Gastrocnemius medialis (tissue), 4 donors: ENCODE data around the gene CHRM5. TPM values are rescaled to one million over a fixed set of nuclear protein-coding genes. Genes with fewer than 3 reads are reported as not detected.
A peak's percentile ranks its signal among the peaks of the same experiment; 100 is the strongest.

Source experiments
- ATAC-seq, 2 donors: fragments of 150-250 bp; one replicate each; pipeline ENCODE4 v1.9.1; 2016
- DNase-seq, 2 donors: peaks; one replicate each; pipeline ENCODE4 v3.0.0-alpha.2; 2019
- H3K27ac ChIP-seq, 4 donors: fragments of 200-600 bp; sonication (generic); 1 replicate in 1 of 4; 2 replicates in 3 of 4; pipeline ENCODE4 v1.5.1; 2016 to 2018; ENCODE audit warnings: mild to moderate bottlenecking in 2 of 4, moderate library complexity in 1 of 4
- H3K27me3 ChIP-seq, 3 donors: fragments of 200-600 bp; sonication (generic) in 2 of 3; 1 replicate in 1 of 3; 2 replicates in 2 of 3; pipeline versions ENCODE4 v1.5.1 to v1.6.0; 2016 to 2019; ENCODE audit warnings: mild to moderate bottlenecking in 1 of 3, moderate library complexity in 1 of 3
- H3K36me3 ChIP-seq, 2 donors: fragments of 200-600 bp; sonication (generic) in 1 of 2; one replicate each; pipeline ENCODE4 v1.5.1; 2017 to 2018
- H3K4me1 ChIP-seq, 2 donors: fragments of 200-600 bp; sonication (generic) in 1 of 2; one replicate each; pipeline ENCODE4 v1.5.1; 2016 to 2017; ENCODE audit warnings: mild to moderate bottlenecking in 2 of 2
- H3K4me3 ChIP-seq, 4 donors: fragments of 200-600 bp; sonication (generic) in 3 of 4; 1 replicate in 1 of 4; 2 replicates in 3 of 4; pipeline ENCODE4 v1.5.1; 2016 to 2019; ENCODE audit warnings: mild to moderate bottlenecking in 2 of 4
- H3K9me3 ChIP-seq, 3 donors: fragments of 200-600 bp; sonication (generic) in 2 of 3; 1 replicate in 1 of 3; 2 replicates in 2 of 3; pipeline ENCODE4 v1.5.1; 2016 to 2019
- POLR2A ChIP-seq, 2 donors: fragments of 450-650 bp; IDR thresholded peaks; one replicate each; pipeline ENCODE4 v1.6.1; 2017; ENCODE audit warnings: antibody characterized with exemption in 2 of 2, mild to moderate bottlenecking in 2 of 2, moderate library complexity in 2 of 2
- in situ Hi-C, 4 donors: fragments of 200-750 bp; cut with MboI; loops; one replicate each; pipeline versions ENCODE4 v1.15.0 to v1.8.0; 2017; ENCODE audit warnings: low sequenced_read_pairs in 4 of 4
- intact Hi-C: fragments of 100-400 bp; cut with DNase I; formaldehyde crosslinking; loops from one replicate; pipeline ENCODE4 v1.15.1; 2023; ENCODE audit warnings: low total_unique reads
- total RNA-seq, 4 donors: library from RNA; depleted of rRNA; stranded (reverse); fragments of >200 nt; gene quantifications; one replicate each; pipeline versions ENCODE4 v1.1.0 to v1.2.3, GENCODE V29; 2016
- TF ChIP-seq, protein P1 (sequence below), 5 experiments: fragments of 450-650 bp in 3 of 5; fragments of 200-600 bp in 2 of 5; sonication (generic) in 2 of 5; IDR thresholded peaks in 4 of 5; conservative IDR thresholded peaks in 1 of 5; 1 replicate in 4 of 5; 2 replicates in 1 of 5; pipeline ENCODE4 v1.5.1; 2016 to 2019; ENCODE audit warnings: antibody characterized with exemption in 5 of 5, mild to moderate bottlenecking in 3 of 5, moderate library complexity in 3 of 5

The CHRM5 gene
- total RNA-seq, 4 donors from 2014 or later = not detected

DNA sequence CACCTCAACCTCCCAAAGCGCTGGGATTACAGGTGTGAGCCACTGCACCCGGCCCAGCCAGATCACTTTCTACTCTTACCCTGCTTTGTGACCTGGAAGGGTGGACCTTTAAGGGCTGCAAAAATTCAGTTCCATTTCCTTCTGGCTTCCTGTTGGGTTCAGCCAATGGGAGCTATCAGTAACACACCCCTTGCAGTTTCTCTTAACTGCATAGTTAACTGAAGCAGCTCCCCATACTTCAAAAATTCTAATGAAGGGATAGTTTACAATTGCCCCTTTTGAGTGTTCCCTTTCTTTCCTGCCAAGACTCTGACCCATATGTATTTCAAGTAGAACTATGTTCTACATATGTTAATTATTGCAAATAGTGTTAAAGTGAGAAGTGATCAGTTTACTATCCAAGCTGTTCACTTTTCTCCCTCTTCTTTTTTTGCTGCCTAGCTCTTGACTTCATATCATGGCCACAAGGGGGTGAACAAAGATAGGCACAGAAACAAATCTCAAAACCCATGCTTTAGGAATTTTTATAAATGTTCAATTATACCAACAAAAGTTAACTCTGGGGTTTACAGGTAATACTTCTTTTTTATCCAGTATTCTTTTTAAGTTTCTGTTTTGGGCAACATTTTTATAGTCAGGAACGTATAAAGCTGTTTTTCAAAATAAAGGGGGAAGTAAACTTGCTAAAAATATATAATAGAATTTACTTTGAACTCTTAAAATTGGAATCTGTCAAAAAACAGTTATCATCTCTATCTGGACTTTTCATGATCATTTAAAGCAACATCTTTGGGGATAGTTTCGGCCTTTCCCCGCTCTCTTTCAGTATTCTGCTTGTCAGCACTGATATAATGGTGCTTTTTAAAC is 141.7 kb downstream of the CHRM5 start:
- no peak overlapping the region for H3K4me3 ChIP-seq
- ATAC-seq (no peak), DNase-seq (no peak)
- in situ Hi-C loops = loop anchor here in 2 of 4 donors (10.0 kb wide), 3 partner anchors 65 to 225 kb away; partner anchors contain the start of genes EMC4 (in 1 of the 2) and SLC12A6 (in 1 of the 2)
- no peaks in the 10 kb centered on the region for H3K27me3 ChIP-seq
- H3K4me1 ChIP-seq = no peaks in the 10 kb centered on the region
- no peaks in the 10 kb centered on the region for H3K9me3 ChIP-seq
- no peaks in the 10 kb centered on the region for H3K36me3 ChIP-seq
- no peak overlapping the region for H3K27ac ChIP-seq
- TF ChIP-seq POLR2A (IDR thresholded peaks at IDR 0.05) = no peak
- TF ChIP-seq, protein P1, sequence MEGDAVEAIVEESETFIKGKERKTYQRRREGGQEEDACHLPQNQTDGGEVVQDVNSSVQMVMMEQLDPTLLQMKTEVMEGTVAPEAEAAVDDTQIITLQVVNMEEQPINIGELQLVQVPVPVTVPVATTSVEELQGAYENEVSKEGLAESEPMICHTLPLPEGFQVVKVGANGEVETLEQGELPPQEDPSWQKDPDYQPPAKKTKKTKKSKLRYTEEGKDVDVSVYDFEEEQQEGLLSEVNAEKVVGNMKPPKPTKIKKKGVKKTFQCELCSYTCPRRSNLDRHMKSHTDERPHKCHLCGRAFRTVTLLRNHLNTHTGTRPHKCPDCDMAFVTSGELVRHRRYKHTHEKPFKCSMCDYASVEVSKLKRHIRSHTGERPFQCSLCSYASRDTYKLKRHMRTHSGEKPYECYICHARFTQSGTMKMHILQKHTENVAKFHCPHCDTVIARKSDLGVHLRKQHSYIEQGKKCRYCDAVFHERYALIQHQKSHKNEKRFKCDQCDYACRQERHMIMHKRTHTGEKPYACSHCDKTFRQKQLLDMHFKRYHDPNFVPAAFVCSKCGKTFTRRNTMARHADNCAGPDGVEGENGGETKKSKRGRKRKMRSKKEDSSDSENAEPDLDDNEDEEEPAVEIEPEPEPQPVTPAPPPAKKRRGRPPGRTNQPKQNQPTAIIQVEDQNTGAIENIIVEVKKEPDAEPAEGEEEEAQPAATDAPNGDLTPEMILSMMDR (IDR thresholded peaks at IDR 0.05 in 4 of 5, conservative IDR thresholded peaks at IDR 0.05 in 1 of 5) = peak in 1 of 5 experiments; percentile 14
- intact Hi-C loops = loop anchor here (10.0 kb wide), 1 partner anchor 475 kb away; the partner anchor contains the start of gene GOLGA8B

DNA sequence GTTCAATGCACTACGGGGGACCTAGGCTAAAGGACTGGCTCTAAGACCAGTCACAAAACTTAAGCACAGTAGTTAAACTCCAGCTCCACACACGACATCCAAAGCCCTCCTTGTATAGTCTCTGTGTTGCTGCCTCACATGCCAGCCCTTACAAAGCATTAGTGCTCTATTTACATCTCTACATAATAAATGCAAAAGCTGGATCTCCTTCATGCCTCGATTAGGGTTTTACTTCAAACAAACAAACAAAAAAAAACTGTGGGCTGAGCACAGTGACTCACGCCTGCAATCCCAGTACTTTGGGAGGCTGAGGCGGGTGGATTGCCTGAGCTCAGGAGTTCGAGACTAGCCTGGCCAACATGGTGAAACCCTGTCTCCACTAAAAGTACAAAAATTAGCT is 143.2 kb downstream of the CHRM5 start:
- TF ChIP-seq POLR2A (IDR thresholded peaks at IDR 0.05) = no peak
- TF ChIP-seq, protein P1 (IDR thresholded peaks at IDR 0.05 in 4 of 5, conservative IDR thresholded peaks at IDR 0.05 in 1 of 5) = no peak
- in situ Hi-C loops = no loop called here
- DNase-seq (no peak), ATAC-seq (no peak)
- no peaks in the 10 kb centered on the region for H3K9me3 ChIP-seq
- intact Hi-C loops = no loop called here
- H3K27ac ChIP-seq = no peak overlapping the region
- no peaks in the 10 kb centered on the region for H3K27me3 ChIP-seq
- no peak overlapping the region for H3K4me3 ChIP-seq
- no peaks in the 10 kb centered on the region for H3K4me1 ChIP-seq
- no peaks in the 10 kb centered on the region for H3K36me3 ChIP-seq

DNA sequence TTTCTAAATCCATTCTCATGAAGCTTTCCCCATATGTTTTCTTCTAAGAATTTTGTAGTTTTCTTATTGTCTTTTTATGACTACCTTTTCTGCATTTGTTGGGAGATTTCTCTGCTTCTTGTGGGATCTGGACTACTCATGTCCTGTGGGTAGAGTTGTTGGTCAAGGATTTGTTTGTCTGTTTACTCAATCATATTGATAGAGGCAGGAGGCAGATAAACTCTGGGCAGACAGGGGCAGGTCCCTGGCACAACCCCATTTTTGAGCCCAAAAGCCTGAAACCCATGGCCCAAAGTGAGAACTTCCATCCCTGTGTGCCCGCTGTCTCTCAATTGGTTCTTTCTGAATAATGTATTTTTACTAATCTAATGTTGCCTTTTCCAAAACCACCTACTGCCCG is 145.9 kb downstream of the CHRM5 start:
- Histone ChIP-seq H3K4me1 (no peaks in the 10 kb centered on the region), H3K27ac (no peak overlapping the region), H3K4me3 (no peak overlapping the region), H3K9me3 (no peaks in the 10 kb centered on the region), H3K27me3 (peaks cover 0 to 5% (median under 1%) of the 10 kb centered on the region in 3 donors), H3K36me3 (no peaks in the 10 kb centered on the region)
- intact Hi-C loops = no loop called here
- no peak for ATAC-seq
- DNase-seq = no peak
- in situ Hi-C loops = no loop called here
- TF ChIP-seq, protein P1 (IDR thresholded peaks at IDR 0.05 in 4 of 5, conservative IDR thresholded peaks at IDR 0.05 in 1 of 5) = no peak
- no peak for TF ChIP-seq POLR2A (IDR thresholded peaks at IDR 0.05)

DNA sequence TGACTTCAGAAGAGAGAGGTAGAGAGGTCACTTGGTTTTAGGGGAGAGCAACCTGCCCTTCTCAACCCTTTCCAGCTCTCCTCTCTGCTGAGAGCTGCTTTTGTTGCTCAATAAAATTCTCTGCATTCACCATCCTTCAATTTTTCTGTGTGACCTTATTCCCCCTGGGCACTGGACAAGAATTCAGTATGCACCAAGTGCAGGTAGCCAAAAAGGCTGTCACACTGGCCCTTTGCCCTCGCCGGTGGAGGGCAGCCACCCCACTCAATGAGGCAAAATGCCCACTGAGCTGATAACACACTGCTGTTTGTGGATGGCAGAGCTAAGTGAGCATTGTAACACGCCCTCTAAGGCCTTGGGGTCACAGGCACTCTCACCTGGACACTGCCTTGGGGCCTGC is 146.4 kb downstream of the CHRM5 start:
- intact Hi-C loops = no loop called here
- Histone ChIP-seq H3K4me3 (no peak overlapping the region), H3K4me1 (no peaks in the 10 kb centered on the region), H3K27me3 (peaks cover 0 to 5% (median 4%) of the 10 kb centered on the region in 3 donors), H3K9me3 (no peaks in the 10 kb centered on the region), H3K36me3 (no peaks in the 10 kb centered on the region), H3K27ac (no peak overlapping the region)
- DNase-seq = no peak
- in situ Hi-C loops = no loop called here
- no peak for TF ChIP-seq POLR2A (IDR thresholded peaks at IDR 0.05)
- TF ChIP-seq, protein P1 (IDR thresholded peaks at IDR 0.05 in 4 of 5, conservative IDR thresholded peaks at IDR 0.05 in 1 of 5) = no peak
- no peak for ATAC-seq
